HG03457 (cell line): ENCODE results near the gene EID2B.

Source experiments
- ATAC-seq: cut with Tn5 transposase; IDR thresholded peaks from one replicate; pipeline ENCODE4 v1.9.1; 2021; ENCODE audit warnings: moderate number of reproducible peaks; ENCODE audit not compliant: unreplicated experiment

Gene EID2B

GRCh38 chr19:39500543-39500942 lies 32.1 kb downstream of the EID2B start:
- ATAC-seq: no peak

GRCh38 chr19:39499932-39500331 lies 32.7 kb downstream of the EID2B start:
- no peak for ATAC-seq

GRCh38 chr19:39498798-39499642 lies 33.6 kb downstream of the EID2B start, which contains the start of gene DLL3:
Gene DLL3, plus strand, starts transcription at chr19:39498947. Its CDS starts 28 bp downstream, at chr19:39498975.
- no peak for ATAC-seq

- no peak for ATAC-seq
These were observed 34.5 kb downstream of the EID2B start for GRCh38 chr19:39497996-39498797.

GRCh38 chr19:39497701-39497995 lies 35.0 kb downstream of the EID2B start:
- ATAC-seq: no peak

- no peak for ATAC-seq
These were observed 36.6 kb downstream of the EID2B start for GRCh38 chr19:39496063-39496462.

GRCh38 chr19:39494661-39495060 lies 38.0 kb downstream of the EID2B start:
- no peak for ATAC-seq

- ATAC-seq: no peak
These were observed 39.9 kb downstream of the EID2B start for GRCh38 chr19:39492788-39493187.

- ATAC-seq: no peak
These were observed 40.4 kb downstream of the EID2B start for GRCh38 chr19:39492225-39492624.

- no peak for ATAC-seq
These were observed 42.9 kb downstream of the EID2B start for GRCh38 chr19:39489756-39490155.

- ATAC-seq: no peak
These were observed 49.5 kb downstream of the EID2B start for GRCh38 chr19:39483141-39483540.

GRCh38 chr19:39481676-39482075 lies 51.0 kb downstream of the EID2B start:
- ATAC-seq: no peak

- no peak for ATAC-seq
These were observed 51.5 kb downstream of the EID2B start for GRCh38 chr19:39481229-39481545.
